ENCODE measurements around the gene ZCCHC24. TPM values are rescaled to one million over a fixed set of nuclear protein-coding genes. Genes with fewer than 3 reads are reported as not detected.

Gene ZCCHC24
- total RNA-seq, 1 donor from 2014 or later: 6.3 TPM

- DNase-seq (ENCODE audit: low read depth): no peak
Measured at GRCh38 chr10:79446758-79447084, 1.3 kb upstream of the ZCCHC24 start.

- DNase-seq (ENCODE audit: low read depth): no peak
Measured at GRCh38 chr10:79445977-79446757, 743 bp upstream of the ZCCHC24 start.

- no peak for DNase-seq (ENCODE audit: low read depth)
Measured at GRCh38 chr10:79444199-79445119, 965 bp downstream of the ZCCHC24 start.

DNA sequence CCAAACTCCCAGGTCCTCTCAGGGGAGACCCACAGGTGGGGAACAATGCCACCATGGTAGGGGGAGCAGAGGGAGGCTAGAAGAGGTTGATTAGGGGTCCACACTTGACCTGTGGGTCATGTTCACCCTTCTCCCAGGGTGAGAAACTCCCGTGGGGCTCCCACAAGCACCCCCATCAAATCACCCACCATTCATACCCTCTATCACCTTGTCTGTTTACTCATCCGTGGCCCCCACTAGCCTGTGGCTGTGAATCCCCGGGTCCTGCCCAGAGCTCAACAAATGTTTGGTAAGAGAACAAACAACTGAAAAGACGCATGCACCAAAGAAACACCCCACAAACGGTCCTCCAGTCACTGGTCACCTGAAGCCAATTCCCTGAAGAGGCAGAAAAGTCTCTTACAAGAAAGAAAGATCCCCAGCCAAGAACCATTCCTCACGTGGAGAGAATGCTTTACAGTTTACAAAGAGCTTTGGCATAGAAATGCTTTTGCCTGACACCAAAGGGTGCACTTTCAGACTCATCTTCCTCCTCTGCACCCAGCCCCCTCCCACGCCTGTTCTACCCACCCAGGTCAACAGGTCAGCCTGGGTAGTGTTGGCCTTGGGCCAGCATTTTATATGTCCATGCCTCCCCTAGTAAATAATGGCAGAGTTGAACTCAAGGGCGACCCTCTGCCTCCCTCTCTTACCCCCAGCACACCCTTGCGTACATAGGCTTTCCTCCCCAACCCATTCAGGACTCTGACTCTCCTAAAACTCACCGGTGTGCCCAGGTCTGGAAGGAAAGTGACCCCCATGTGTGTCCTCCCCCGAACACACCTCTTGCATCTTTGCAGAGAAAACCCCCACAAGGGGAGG is 1.9 kb downstream of the ZCCHC24 start:
- DNase-seq (ENCODE audit: low read depth): no peak

DNA sequence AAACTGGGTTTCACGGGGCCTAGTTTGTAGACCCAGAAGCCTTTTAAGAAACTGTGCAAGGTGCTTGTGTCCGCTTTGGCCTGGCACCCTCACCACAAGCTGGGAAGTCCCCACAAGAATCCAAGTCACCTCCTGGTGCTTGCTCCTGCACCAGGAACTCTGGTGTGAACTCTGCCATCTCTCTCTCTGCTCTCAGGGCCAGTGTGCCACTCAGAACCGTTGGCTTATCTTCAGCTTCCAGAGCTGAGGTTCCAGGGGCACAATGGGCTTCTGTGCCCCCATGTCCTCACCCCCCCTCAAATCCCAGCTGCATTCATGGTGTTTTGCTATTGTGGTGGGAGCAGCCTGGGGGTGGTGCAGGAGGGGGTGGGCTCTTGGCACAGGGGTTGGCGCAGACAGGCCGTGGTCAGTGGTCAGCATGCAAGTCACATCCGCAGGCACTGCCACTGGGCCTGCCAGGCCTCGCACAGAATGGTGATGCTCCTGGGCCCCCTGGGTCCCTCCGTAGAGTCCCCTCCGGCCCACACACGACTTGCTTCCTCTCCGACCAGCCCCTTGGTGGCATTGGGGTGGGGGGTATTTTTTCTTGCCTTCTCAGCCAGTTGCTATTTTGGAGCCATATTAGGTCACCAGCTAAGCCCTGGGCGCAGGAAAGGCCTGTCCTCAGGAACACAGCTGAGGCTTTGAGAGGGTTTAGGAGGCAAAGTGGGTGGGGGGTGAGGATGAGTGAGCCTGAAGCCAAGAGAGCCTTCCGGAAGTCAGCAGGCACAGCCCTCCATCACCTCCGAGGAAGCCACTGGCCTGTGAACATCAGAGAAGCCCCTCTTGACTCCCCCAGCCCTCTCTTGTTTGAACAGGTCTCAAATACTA is 3.0 kb downstream of the ZCCHC24 start:
- DNase-seq (ENCODE audit: low read depth): no peak

DNA sequence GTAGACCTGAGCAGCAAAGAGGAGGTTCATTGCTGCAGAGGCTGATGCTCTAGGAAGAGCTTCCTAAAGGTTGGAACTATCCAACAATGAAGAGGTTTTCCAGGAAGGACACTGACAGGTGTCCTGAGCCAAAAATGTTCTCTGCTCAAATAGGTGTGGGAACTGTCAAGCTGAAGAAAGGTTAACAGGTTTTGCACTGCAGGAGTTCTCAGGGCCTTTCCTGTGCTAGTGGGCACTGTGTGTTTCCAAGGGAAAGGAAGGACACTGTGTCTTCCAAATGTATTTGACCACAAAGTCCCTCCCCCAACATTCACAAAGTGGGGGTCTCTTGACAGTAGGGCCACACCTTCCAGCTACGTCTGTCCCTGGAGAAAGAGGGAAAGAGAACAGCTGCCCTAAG is 4.0 kb downstream of the ZCCHC24 start:
- DNase-seq (ENCODE audit: low read depth): no peak

DNA sequence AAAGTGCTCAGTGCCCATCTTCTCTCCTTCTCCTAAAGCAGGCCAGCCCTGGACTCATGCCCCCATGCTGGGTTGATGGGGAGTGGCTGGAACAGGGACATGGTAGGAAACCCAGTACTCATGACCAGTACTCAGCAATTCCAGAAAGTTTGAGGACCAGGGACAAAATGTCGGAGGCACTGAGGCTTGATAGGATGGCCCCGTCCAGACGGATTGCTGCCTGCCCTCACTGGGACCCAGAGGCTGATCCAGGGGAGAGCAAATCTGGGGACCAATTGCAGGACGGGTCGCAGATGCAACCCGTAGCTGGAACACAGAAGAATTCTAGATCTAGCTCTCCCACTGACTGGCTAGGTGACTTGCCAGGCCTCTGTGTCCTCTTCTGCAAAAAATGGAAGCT is 5.1 kb downstream of the ZCCHC24 start:
- DNase-seq (ENCODE audit: low read depth): no peak

DNA sequence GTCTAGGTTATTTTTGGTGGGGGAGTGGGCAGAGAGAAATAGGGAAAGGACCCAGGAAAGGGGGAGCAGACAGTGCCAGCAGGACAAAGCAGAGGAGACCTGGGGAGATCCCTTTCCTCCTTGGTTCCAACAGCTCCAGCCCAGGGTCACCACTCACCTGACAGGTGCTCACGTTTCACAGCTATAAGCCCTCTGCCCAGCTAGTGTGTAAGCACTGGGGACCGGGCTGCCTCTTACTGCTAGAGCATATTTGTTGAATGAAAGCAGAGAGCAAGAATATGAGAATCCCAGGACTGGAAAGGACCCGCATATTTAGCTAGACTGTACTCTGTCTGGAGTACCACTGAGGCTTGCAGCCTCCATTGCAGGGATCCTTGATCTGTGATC is 6.7 kb downstream of the ZCCHC24 start:
- no peak for DNase-seq (ENCODE audit: low read depth)

DNA sequence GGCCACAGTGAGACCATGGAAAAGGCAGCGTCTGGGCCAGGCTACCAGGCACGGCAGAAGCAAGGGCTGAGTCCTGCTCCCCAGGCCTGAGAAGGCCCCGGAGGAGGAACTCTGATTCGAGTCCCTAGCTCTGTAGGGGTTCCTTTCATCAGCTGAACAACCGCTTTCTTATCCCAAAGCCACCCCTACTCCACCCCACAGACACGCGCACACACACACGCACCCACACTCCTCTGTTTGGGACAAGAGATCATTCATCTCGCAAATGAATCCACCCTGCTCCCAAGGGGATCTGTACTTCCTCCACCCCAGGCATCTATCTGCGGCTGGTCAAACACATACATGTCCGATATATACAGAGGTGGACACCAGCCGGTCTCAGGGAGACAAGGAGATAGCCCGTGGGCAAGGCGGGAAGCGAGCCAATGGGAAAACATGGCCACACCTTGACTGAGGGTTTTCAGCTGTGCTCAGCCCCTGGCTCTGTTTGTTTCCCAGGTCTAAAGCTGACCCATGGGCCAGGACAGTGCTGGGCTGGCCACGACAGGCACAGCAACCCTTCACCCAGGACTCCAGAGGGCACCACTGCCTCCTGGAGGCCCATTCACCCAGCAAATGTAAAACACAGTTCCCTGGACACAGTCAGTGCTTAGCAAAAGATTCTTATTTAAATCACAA is 7.3 kb downstream of the ZCCHC24 start:
- DNase-seq (ENCODE audit: low read depth): no peak

DNA sequence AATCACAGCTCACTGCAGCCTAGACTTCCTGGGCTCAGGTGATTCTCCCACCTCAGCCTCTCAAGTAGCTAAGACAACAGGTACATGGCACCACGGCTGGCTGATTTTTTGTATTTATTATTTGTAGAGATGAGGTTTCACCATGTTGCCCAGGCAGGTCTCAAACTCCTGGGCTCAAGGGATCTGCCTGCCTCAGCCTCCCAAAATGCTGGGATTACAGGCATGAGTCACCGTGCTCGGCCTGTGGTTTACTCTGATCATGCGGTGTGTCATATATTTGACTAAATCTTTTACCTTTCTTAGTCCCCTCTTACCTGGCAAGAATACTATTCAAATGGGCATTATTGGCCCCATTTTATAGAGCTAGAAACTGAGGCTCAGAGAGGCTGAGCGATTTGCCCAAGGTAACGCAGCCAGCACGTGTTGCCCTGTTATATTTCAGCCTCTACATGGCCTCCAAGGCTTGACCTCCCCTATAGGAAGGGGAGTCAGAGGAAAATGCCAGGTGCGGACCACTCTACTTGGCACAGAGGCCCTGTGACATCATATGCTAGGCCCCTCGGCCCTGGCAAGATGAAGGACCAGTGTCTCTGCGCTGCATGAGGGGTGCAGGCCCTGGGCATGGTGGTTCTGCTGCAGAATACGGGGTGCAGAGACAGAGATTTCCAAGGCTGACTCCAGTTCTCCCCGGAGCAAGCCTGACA is 8.2 kb downstream of the ZCCHC24 start:
- DNase-seq (ENCODE audit: low read depth): no peak

DNA sequence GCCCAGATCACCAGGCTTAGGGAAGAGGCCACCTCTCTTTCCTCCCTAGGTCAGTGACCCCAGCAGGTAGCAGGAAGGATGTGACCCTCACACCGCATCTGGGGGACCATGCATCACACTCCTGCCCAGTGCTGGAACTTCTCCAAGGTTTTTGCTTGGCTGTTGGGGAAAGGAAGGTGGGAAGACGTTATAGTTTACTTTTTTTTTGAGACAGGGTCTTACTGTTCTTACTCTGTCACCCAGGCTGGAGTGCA is 8.6 kb downstream of the ZCCHC24 start:
- DNase-seq (ENCODE audit: low read depth): no peak

- DNase-seq (ENCODE audit: low read depth): no peak
Measured at GRCh38 chr10:79436066-79436849, 9.2 kb downstream of the ZCCHC24 start.

DNA sequence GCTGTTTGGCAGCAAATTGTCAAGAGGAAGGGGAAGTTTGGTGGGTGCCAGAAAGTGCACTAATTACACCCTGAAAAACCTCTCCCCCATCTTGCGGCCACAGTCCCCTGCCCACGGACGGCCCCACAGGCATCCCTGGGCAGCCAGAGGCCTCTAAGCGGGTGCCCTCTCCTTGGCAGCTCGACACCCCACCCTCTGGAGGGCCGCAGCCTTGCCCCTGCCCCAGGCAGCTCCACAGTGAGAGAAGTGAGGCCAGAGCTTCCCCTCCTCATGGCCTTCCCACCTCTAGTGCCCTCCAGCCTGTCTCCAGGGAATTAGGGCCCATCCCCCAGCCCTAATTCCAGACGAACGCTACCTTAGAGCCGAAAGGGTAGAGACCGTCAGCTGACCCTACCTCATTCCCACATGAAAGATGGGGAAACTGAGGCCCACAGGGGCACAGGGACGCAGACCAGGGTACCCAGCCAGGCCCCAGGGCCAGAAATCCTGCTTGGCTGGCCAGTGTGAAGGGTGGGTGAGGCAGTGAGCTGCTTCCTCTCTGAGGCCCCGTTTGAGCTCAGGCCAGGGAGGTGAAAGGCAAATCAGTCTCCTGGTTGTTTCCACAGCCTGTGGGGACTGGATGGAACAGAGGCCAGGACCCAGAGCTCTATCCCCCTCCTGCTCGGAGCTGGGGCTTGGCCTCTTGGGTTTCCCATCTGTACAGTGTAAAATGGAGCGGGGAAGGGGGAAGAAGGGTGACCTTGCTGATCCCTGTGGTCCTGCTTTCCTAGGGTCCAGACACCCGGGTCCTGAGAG is 10.0 kb downstream of the ZCCHC24 start:
- no peak for DNase-seq (ENCODE audit: low read depth)

GRCh38 chr10:79434821-79435251 is 10.6 kb downstream of the ZCCHC24 start:
- DNase-seq (ENCODE audit: low read depth): peak; percentile 43

GRCh38 chr10:79434223-79434687 is 11.2 kb downstream of the ZCCHC24 start:
- no peak for DNase-seq (ENCODE audit: low read depth)

GRCh38 chr10:79433324-79434222 is 11.9 kb downstream of the ZCCHC24 start:
- DNase-seq (ENCODE audit: low read depth): no peak
